Measurements from ENCODE around the gene LRRC56. TPM values are rescaled to one million over a fixed set of nuclear protein-coding genes. Genes with fewer than 3 reads are reported as not detected.

The LRRC56 gene
- total and polyA plus RNA-seq, 2 experiments from 2014 or later: 2.5 to 4.5 TPM

DNA sequence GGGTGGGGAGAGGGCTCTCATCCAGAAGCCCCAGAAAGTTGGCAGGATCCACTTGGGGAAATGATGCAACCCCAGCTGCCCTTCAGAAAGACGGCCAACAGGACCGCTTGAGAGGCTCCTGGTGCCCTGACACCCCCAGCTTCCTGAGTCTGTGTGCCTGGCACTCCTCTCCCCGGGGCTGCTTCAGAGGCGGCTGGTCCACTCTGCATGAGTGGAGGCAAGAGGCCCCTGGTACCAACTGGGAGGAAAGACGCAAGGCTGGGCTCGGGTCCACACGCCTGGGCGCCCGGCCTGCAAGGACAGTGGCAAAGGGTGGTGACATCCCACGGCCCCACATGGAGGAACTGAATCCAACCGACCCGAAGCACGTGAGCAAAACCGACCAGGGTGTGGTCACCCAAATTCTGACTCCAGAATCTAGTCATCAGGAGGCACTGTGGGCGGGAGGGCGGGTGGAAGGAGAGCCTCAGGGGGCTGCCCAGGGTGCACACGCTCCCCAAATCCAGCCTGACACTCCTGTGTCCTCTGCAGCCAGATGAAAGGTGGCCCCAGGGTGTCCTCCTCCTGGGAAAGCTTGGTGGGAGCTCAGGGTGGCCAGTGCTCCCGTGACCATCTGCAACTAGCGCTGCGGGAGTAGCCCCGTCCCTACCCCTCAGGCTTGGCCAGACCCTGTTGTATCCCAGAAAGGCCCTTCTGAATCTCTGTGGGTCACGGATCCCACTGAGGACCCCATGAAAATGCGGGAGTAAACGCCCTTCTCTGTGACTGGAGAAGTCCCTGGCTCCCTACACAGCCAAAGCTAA is 33.9 kb upstream of the LRRC56 start:
- H3K9me3 ChIP-seq (ENCODE audit: low read depth): no peaks in the 10 kb centered on the region
- no peak overlapping the region for H3K4me3 ChIP-seq
- peak in 1 of 2 donors; percentile 84 for DNase-seq (ENCODE audit: low read depth in 1 of 2, low spot score in 1 of 2)
- TF ChIP-seq, protein P1, sequence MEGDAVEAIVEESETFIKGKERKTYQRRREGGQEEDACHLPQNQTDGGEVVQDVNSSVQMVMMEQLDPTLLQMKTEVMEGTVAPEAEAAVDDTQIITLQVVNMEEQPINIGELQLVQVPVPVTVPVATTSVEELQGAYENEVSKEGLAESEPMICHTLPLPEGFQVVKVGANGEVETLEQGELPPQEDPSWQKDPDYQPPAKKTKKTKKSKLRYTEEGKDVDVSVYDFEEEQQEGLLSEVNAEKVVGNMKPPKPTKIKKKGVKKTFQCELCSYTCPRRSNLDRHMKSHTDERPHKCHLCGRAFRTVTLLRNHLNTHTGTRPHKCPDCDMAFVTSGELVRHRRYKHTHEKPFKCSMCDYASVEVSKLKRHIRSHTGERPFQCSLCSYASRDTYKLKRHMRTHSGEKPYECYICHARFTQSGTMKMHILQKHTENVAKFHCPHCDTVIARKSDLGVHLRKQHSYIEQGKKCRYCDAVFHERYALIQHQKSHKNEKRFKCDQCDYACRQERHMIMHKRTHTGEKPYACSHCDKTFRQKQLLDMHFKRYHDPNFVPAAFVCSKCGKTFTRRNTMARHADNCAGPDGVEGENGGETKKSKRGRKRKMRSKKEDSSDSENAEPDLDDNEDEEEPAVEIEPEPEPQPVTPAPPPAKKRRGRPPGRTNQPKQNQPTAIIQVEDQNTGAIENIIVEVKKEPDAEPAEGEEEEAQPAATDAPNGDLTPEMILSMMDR (IDR thresholded peaks at IDR 0.05; ENCODE audit: low read depth, low read length): no peak
- H3K27me3 ChIP-seq: no peaks in the 10 kb centered on the region
- H3K4me1 ChIP-seq (ENCODE audit: low read depth): peaks cover 5% of the 10 kb centered on the region
- peaks cover 24% of the 10 kb centered on the region for H3K36me3 ChIP-seq
- H3K27ac ChIP-seq: no peak overlapping the region

DNA sequence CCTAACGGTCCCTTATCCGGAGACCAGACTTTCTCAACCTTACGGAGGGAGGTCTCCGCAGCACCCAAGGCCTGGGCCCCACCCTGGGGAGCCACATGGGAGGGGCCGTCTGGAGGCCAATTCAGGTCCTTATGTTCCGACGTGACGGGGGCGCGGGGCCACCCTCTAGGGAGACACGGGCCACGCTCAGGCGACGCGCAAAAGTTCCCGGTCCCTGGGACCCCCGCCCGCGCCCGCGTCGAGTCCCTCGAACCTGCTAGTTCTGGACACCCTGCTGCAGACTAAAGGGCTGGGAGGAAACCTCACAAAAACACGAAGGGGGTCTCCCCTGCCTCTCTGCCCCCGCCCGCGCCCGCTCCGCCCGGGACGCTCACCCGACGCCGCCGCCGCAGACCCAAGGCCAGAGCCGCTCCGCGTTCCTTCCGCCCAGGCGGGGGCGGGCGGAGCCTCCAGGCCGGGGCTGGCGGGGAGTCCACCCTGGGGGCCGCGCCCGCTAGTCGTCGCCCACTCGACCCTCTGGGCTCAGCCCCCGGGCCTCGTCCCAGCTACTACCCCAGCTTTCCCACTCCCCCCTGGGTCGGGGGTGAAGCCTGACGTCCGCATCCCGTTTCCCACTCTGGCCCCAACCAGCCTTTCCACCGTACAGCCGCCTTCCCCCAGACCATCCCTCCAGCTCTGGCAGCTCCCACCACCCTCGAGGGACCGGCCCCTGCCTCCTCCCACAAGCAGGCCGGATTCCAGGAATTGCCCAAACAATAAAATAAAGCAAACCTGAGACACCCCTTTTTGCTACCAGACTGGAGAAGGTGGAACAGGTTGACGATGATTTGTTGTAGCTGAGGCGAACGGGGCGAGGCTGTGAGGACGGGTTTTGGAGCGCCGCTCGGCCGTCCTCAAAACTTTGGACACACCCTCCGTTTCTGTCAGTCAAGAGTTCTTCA is 33.0 kb upstream of the LRRC56 start:
- H3K4me3 ChIP-seq: no peak overlapping the region
- TF ChIP-seq, protein P1 (IDR thresholded peaks at IDR 0.05; ENCODE audit: low read depth, low read length): no peak
- no peaks in the 10 kb centered on the region for H3K27me3 ChIP-seq
- no peak overlapping the region for H3K27ac ChIP-seq
- H3K36me3 ChIP-seq: peaks cover 14% of the 10 kb centered on the region
- no peaks in the 10 kb centered on the region for H3K9me3 ChIP-seq (ENCODE audit: low read depth)
- H3K4me1 ChIP-seq (ENCODE audit: low read depth): peaks cover 5% of the 10 kb centered on the region
- DNase-seq (ENCODE audit: low read depth in 1 of 2, low spot score in 1 of 2): peak in 1 of 2 donors; percentile 79

DNA sequence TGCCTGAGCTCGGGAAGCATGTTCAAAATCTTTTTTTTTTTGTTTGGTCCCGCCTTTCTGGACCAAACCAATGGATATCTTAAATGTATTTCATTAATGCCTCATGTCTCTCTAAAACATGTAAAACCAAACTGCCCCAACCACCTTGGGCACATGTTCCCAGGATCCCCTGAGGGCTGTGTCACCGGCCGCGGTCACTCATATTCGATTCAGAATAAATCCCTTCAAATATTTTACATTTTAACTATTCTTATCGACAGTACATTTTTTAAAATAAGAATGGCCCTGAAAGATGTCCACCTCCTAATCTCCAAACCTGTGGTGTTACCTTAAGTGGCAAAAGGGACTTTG is 32.4 kb upstream of the LRRC56 start:
- Histone ChIP-seq H3K4me1 (ENCODE audit: low read depth) (peaks cover 5% of the 10 kb centered on the region), H3K27ac (no peak overlapping the region), H3K36me3 (peaks cover 8% of the 10 kb centered on the region), H3K27me3 (no peaks in the 10 kb centered on the region), H3K9me3 (ENCODE audit: low read depth) (no peaks in the 10 kb centered on the region), H3K4me3 (no peak overlapping the region)
- DNase-seq (ENCODE audit: low read depth in 1 of 2, low spot score in 1 of 2): no peak
- TF ChIP-seq, protein P1 (IDR thresholded peaks at IDR 0.05; ENCODE audit: low read depth, low read length): no peak

DNA sequence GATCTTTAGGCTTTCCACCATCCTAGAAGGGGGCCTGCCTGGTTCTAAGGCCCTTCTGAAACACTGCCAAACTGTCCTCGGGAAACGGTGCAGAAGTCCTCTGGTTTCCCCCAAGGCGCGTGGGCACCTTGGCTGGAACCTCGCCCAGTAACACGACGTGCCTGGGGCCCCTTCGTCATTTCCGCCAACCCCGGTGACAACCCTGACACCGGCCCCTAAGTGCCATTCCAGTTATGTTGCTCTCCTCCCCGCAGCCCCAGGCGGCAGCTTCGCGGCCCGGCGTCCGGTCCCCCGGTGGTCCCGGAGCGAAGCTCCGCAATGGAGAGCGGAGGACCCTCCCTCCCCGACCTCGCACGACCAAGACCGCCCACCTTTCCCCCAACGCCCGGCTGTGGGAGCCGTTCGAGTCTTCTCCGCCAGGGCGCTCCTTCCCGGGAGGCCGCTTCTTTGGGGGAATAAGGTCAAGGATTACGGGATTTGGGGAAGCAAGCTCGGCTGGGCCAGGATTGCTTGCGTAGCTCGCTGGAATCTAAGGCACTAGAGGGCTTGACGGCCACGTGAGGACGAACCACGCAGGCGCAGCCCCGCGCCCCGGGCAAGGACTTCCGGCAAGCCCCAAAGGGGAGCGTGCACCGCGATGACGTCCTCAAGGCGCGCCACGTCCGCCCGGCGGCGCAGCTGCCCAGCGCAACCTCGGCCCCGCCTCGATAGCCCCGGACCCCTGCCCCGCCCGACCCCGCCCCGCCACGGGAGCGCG is 30.9 kb upstream of the LRRC56 start:
- Histone ChIP-seq H3K9me3 (ENCODE audit: low read depth) (no peaks in the 10 kb centered on the region), H3K27ac (peak overlapping the region; percentile 100), H3K36me3 (no peaks in the 10 kb centered on the region), H3K27me3 (no peaks in the 10 kb centered on the region), H3K4me1 (ENCODE audit: low read depth) (peaks cover 5% of the 10 kb centered on the region), H3K4me3 (peak overlapping the region; percentile 71)
- TF ChIP-seq, protein P1 (IDR thresholded peaks at IDR 0.05; ENCODE audit: low read depth, low read length): no peak
- DNase-seq (ENCODE audit: low read depth in 1 of 2, low spot score in 1 of 2): peak; percentile 98 to 99

All from cardiac muscle cell (in vitro differentiated cells and primary cell).